IPS-18a (cell line): ENCODE measurements around the gene CDC42EP3.

ENCODE experiments used
- H3K27ac ChIP-seq: one replicate; pipeline ENCODE4 v1.5.1; 2013; ENCODE audit warnings: low read length
- H3K27me3 ChIP-seq: one replicate; pipeline ENCODE4 v1.6.1; 2013; ENCODE audit warnings: mild to moderate bottlenecking, low read length; ENCODE audit not compliant: control insufficient read depth, insufficient read depth
- H3K36me3 ChIP-seq: one replicate; pipeline ENCODE4 v1.6.1; 2013; ENCODE audit warnings: low read depth, low read length; ENCODE audit not compliant: control insufficient read depth
- H3K4me1 ChIP-seq: one replicate; pipeline ENCODE4 v1.6.1; 2013; ENCODE audit warnings: low read depth, low read length; ENCODE audit not compliant: control insufficient read depth
- H3K4me3 ChIP-seq: one replicate; pipeline ENCODE4 v1.5.1; 2013; ENCODE audit warnings: low read length
- H3K9ac ChIP-seq: one replicate; pipeline ENCODE4 v1.6.1; 2013; ENCODE audit warnings: mild to moderate bottlenecking, low read length, moderate library complexity
- H3K9me3 ChIP-seq: one replicate; pipeline ENCODE4 v1.6.1; 2013; ENCODE audit warnings: low read depth, low read length; ENCODE audit not compliant: control insufficient read depth

Gene CDC42EP3

GRCh38 chr2:37642907-37643729 lies 28.3 kb downstream of the CDC42EP3 start:
- no peaks in the 10 kb centered on the region for H3K9me3 ChIP-seq
- H3K4me3 ChIP-seq, result no peak overlapping the region
- H3K9ac ChIP-seq, result no peak overlapping the region
- no peaks in the 10 kb centered on the region for H3K27me3 ChIP-seq
- peaks cover 6% of the 10 kb centered on the region for H3K4me1 ChIP-seq
- H3K36me3 ChIP-seq, result peaks cover 28% of the 10 kb centered on the region
- no peak overlapping the region for H3K27ac ChIP-seq

- Histone ChIP-seq H3K9me3 (no peaks in the 10 kb centered on the region), H3K27ac (no peak overlapping the region), H3K36me3 (peaks cover 24% of the 10 kb centered on the region), H3K9ac (no peak overlapping the region), H3K4me1 (peaks cover 9% of the 10 kb centered on the region), H3K27me3 (no peaks in the 10 kb centered on the region), H3K4me3 (no peak overlapping the region)
Measured at GRCh38 chr2:37641582-37642171, 29.8 kb downstream of the CDC42EP3 start.

GRCh38 chr2:37639631-37640030 lies 31.8 kb downstream of the CDC42EP3 start:
- Histone ChIP-seq H3K9ac (no peak overlapping the region), H3K27me3 (no peaks in the 10 kb centered on the region), H3K9me3 (no peaks in the 10 kb centered on the region), H3K36me3 (peaks cover 8% of the 10 kb centered on the region), H3K4me3 (no peak overlapping the region), H3K27ac (no peak overlapping the region), H3K4me1 (peaks cover 9% of the 10 kb centered on the region)

- Histone ChIP-seq H3K4me3 (no peak overlapping the region), H3K9me3 (no peaks in the 10 kb centered on the region), H3K4me1 (peaks cover 9% of the 10 kb centered on the region), H3K36me3 (peaks cover 1% of the 10 kb centered on the region), H3K27me3 (no peaks in the 10 kb centered on the region), H3K27ac (no peak overlapping the region), H3K9ac (no peak overlapping the region)
Measured at GRCh38 chr2:37638973-37639372, 32.5 kb downstream of the CDC42EP3 start.

GRCh38 chr2:37637985-37638384 lies 33.5 kb downstream of the CDC42EP3 start:
- H3K9me3 ChIP-seq, result no peaks in the 10 kb centered on the region
- no peak overlapping the region for H3K27ac ChIP-seq
- H3K36me3 ChIP-seq, result no peaks in the 10 kb centered on the region
- no peaks in the 10 kb centered on the region for H3K27me3 ChIP-seq
- no peak overlapping the region for H3K9ac ChIP-seq
- peaks cover 4% of the 10 kb centered on the region for H3K4me1 ChIP-seq
- H3K4me3 ChIP-seq, result no peak overlapping the region

- Histone ChIP-seq H3K36me3 (no peaks in the 10 kb centered on the region), H3K9me3 (no peaks in the 10 kb centered on the region), H3K9ac (no peak overlapping the region), H3K27me3 (no peaks in the 10 kb centered on the region), H3K4me1 (peaks cover 3% of the 10 kb centered on the region), H3K4me3 (no peak overlapping the region), H3K27ac (no peak overlapping the region)
Measured at GRCh38 chr2:37637190-37637860, 34.1 kb downstream of the CDC42EP3 start.

GRCh38 chr2:37636381-37637066 lies 34.9 kb downstream of the CDC42EP3 start:
- Histone ChIP-seq H3K9ac (no peak overlapping the region), H3K27ac (no peak overlapping the region), H3K36me3 (no peaks in the 10 kb centered on the region), H3K27me3 (no peaks in the 10 kb centered on the region), H3K4me1 (peaks cover 3% of the 10 kb centered on the region), H3K4me3 (no peak overlapping the region), H3K9me3 (no peaks in the 10 kb centered on the region)

- no peaks in the 10 kb centered on the region for H3K27me3 ChIP-seq
- H3K4me3 ChIP-seq, result no peak overlapping the region
- H3K36me3 ChIP-seq, result no peaks in the 10 kb centered on the region
- no peaks in the 10 kb centered on the region for H3K9me3 ChIP-seq
- peaks cover 3% of the 10 kb centered on the region for H3K4me1 ChIP-seq
- no peak overlapping the region for H3K9ac ChIP-seq
- H3K27ac ChIP-seq, result no peak overlapping the region
Measured at GRCh38 chr2:37635504-37636380, 35.7 kb downstream of the CDC42EP3 start.

GRCh38 chr2:37634914-37635503 lies 36.4 kb downstream of the CDC42EP3 start:
- Histone ChIP-seq H3K27ac (no peak overlapping the region), H3K9ac (no peak overlapping the region), H3K4me1 (peaks cover 3% of the 10 kb centered on the region), H3K36me3 (no peaks in the 10 kb centered on the region), H3K4me3 (no peak overlapping the region), H3K9me3 (no peaks in the 10 kb centered on the region), H3K27me3 (no peaks in the 10 kb centered on the region)

- Histone ChIP-seq H3K36me3 (no peaks in the 10 kb centered on the region), H3K4me1 (peaks cover 3% of the 10 kb centered on the region), H3K27me3 (no peaks in the 10 kb centered on the region), H3K9me3 (no peaks in the 10 kb centered on the region), H3K4me3 (no peak overlapping the region), H3K9ac (no peak overlapping the region), H3K27ac (no peak overlapping the region)
Measured at GRCh38 chr2:37633845-37634244, 37.6 kb downstream of the CDC42EP3 start.
